HEK293 (cell line): ENCODE results near the gene CBFB.

ENCODE experiments used
- CTCF ChIA-PET: fragments of 350-600 bp; formaldehyde crosslinking; extraction: SDS; loops from one replicate; lab custom pipeline; 2021; ENCODE audit warnings: antibody characterized with exemption; lab: Yijun Ruan, JAX
- POLR2A ChIA-PET: fragments of 300-600 bp; formaldehyde crosslinking; extraction: SDS; loops from one replicate; lab custom pipeline; 2020; ENCODE audit warnings: antibody characterized with exemption, inconsistent platforms; lab: Yijun Ruan, JAX
- H3K27ac ChIP-seq: fragments of 200-500 bp; sonication (Bioruptor generic); 2 replicates; pipeline ENCODE4 v1.5.1; 2014; ENCODE audit warnings: low read depth, low read length, control low read depth, inconsistent platforms; ENCODE audit errors: extremely low read depth
- H3K36me3 ChIP-seq, 2 experiments: fragments of 200-500 bp in 1 of 2; sonication (Bioruptor generic) in 1 of 2; 1 replicate in 1 of 2; 2 replicates in 1 of 2; pipeline ENCODE4 v1.5.1; 2014 to 2017; ENCODE audit warnings: inconsistent platforms in 2 of 2, low read length in 2 of 2; ENCODE audit not compliant: control insufficient read depth in 2 of 2, insufficient read depth in 1 of 2
- H3K4me1 ChIP-seq: fragments of 200-500 bp; sonication (Bioruptor generic); 2 replicates; pipeline ENCODE4 v1.5.1; 2014; ENCODE audit warnings: mild to moderate bottlenecking, low read length, inconsistent platforms; ENCODE audit not compliant: control insufficient read depth, insufficient read depth
- H3K4me3 ChIP-seq: 2 replicates; pipeline ENCODE4 v1.5.1; 2011; ENCODE audit warnings: low read depth, mild to moderate bottlenecking, control low read depth, low read length, moderate library complexity
- H3K9me3 ChIP-seq: fragments of 200-500 bp; sonication (Bioruptor generic); 2 replicates; pipeline ENCODE4 v1.5.1; 2014; ENCODE audit warnings: low read depth, low read length, inconsistent platforms; ENCODE audit not compliant: control insufficient read depth, insufficient read depth
- EGR2 ChIP-seq: fragments of 450-650 bp; formaldehyde crosslinking; IDR thresholded peaks from 2 replicates; pipeline ENCODE4 v1.5.1; 2016; ENCODE audit warnings: low read depth, missing biosample characterization, missing genetic modification characterization
- GLIS2 ChIP-seq: fragments of 450-650 bp; formaldehyde crosslinking; IDR thresholded peaks from 2 replicates; pipeline ENCODE4 v1.5.1; 2016; ENCODE audit warnings: missing biosample characterization, missing genetic modification characterization
- HOXA7 ChIP-seq: sonication (generic); formaldehyde crosslinking; IDR thresholded peaks from 2 replicates; pipeline ENCODE4 v1.8.1; 2022; ENCODE audit warnings: missing genetic modification reagents, borderline replicate concordance
- IKZF3 ChIP-seq: fragments of 450-650 bp; IDR thresholded peaks from 2 replicates; pipeline ENCODE4 v1.5.0; 2018; ENCODE audit warnings: missing biosample characterization, mild to moderate bottlenecking, missing genetic modification characterization, moderate library complexity
- KLF9 ChIP-seq: fragments of 450-650 bp; formaldehyde crosslinking; IDR thresholded peaks from 2 replicates; pipeline ENCODE4 v1.5.1; 2016; ENCODE audit warnings: missing biosample characterization, missing genetic modification characterization, low read depth
- SCRT2 ChIP-seq: fragments of 450-650 bp; formaldehyde crosslinking; IDR thresholded peaks from 2 replicates; pipeline ENCODE4 v1.5.1; 2016; ENCODE audit warnings: missing biosample characterization, missing genetic modification characterization
- TRIM28 ChIP-seq: IDR thresholded peaks from 2 replicates; pipeline ENCODE4 v1.6.1; 2011; ENCODE audit warnings: low read length, control low read depth, borderline replicate concordance
- ZBTB1 ChIP-seq: fragments of 450-650 bp; formaldehyde crosslinking; IDR thresholded peaks from 2 replicates; pipeline ENCODE4 v1.5.1; 2016; ENCODE audit warnings: missing biosample characterization, missing genetic modification characterization
- ZNF16 ChIP-seq: fragments of 450-650 bp; formaldehyde crosslinking; IDR thresholded peaks from 2 replicates; pipeline ENCODE4 v1.5.1; 2016; ENCODE audit warnings: low read depth, missing biosample characterization, missing genetic modification characterization
- ZNF175 ChIP-seq: fragments of 450-650 bp; formaldehyde crosslinking; IDR thresholded peaks from 2 replicates; pipeline ENCODE4 v1.5.1; 2016; ENCODE audit warnings: missing biosample characterization, missing genetic modification characterization
- ZNF354C ChIP-seq: fragments of 450-650 bp; formaldehyde crosslinking; IDR thresholded peaks from 2 replicates; pipeline ENCODE4 v1.5.1; 2016; ENCODE audit warnings: missing biosample characterization, missing genetic modification characterization, low read depth, borderline replicate concordance
- ZNF362 ChIP-seq: fragments of 450-650 bp; formaldehyde crosslinking; IDR thresholded peaks from 2 replicates; pipeline ENCODE4 v1.5.1; 2016; ENCODE audit warnings: missing biosample characterization, missing genetic modification characterization
- ZNF426 ChIP-seq: fragments of 450-650 bp; formaldehyde crosslinking; IDR thresholded peaks from 2 replicates; pipeline ENCODE4 v1.5.1; 2017; ENCODE audit warnings: missing biosample characterization, missing genetic modification characterization, mild to moderate bottlenecking, inconsistent platforms, moderate library complexity
- ZNF473 ChIP-seq: fragments of 450-650 bp; formaldehyde crosslinking; IDR thresholded peaks from 2 replicates; pipeline ENCODE4 v1.5.1; 2017; ENCODE audit warnings: missing biosample characterization, missing genetic modification characterization
- ZNF530 ChIP-seq: fragments of 450-650 bp; formaldehyde crosslinking; IDR thresholded peaks from 2 replicates; pipeline ENCODE4 v1.5.1; 2016; ENCODE audit warnings: low read depth, missing biosample characterization, missing genetic modification characterization
- ZNF600 ChIP-seq: fragments of 450-650 bp; formaldehyde crosslinking; IDR thresholded peaks from 2 replicates; pipeline ENCODE4 v1.5.1; 2016; ENCODE audit warnings: missing biosample characterization, missing genetic modification characterization
- ZNF704 ChIP-seq: fragments of 450-650 bp; formaldehyde crosslinking; IDR thresholded peaks from 2 replicates; pipeline ENCODE4 v1.5.1; 2016; ENCODE audit warnings: missing biosample characterization, missing genetic modification characterization
- ZSCAN4 ChIP-seq: fragments of 450-650 bp; formaldehyde crosslinking; IDR thresholded peaks from 2 replicates; pipeline ENCODE4 v1.5.1; 2017; ENCODE audit warnings: missing biosample characterization, missing genetic modification characterization
- ZXDB ChIP-seq: fragments of 450-650 bp; formaldehyde crosslinking; IDR thresholded peaks from 2 replicates; pipeline ENCODE4 v1.5.1; 2016; ENCODE audit warnings: missing biosample characterization, missing genetic modification characterization

Gene CBFB

GRCh38 chr16:67115639-67116038 is 86.7 kb downstream of the CBFB start (continued):
- TF ChIP-seq GLIS2: no peak
- TF ChIP-seq ZNF600: no peak

- H3K36me3 ChIP-seq: peaks cover 2 to 45% of the 10 kb centered on the region in 2 experiments
- no peaks in the 10 kb centered on the region for H3K4me1 ChIP-seq
- POLR2A ChIA-PET: interaction anchor here (0.7 kb wide), 1 partner anchor 39 kb away, joined by 3 read pairs; no protein-coding TSS in a partner anchor
- no peak overlapping the region for H3K4me3 ChIP-seq
- TF ChIP-seq EGR2 (tag by site-specific recombination): 0 out of 2 replicates have a peak, but pooled peaks have one; percentile 6
- no peak for TF ChIP-seq ZNF16 (tag by site-specific recombination)
- TF ChIP-seq ZNF354C (tag by site-specific recombination): no peak
- TF ChIP-seq ZSCAN4 (tag by site-specific recombination): no peak
- TF ChIP-seq ZNF362 (tag by site-specific recombination): 0 out of 2 replicates have a peak, but pooled peaks have one; percentile 19
- no peak for TF ChIP-seq ZXDB
- CTCF ChIA-PET: interaction anchor here (0.7 to 2.0 kb wide), 4 partner anchors 11 to 160 kb away, joined by 3 to 6 read pairs (median 4); no protein-coding TSS in a partner anchor
- H3K27ac ChIP-seq: no peak overlapping the region
- H3K9me3 ChIP-seq: no peaks in the 10 kb centered on the region
These were observed 87.7 kb downstream of the CBFB start for GRCh38 chr16:67116388-67117311.

GRCh38 chr16:67117716-67118115 is 88.8 kb downstream of the CBFB start:
- ChIA-PET POLR2A (no interaction called here), CTCF (no interaction called here)
- no peaks in the 10 kb centered on the region for H3K9me3 ChIP-seq
- H3K4me3 ChIP-seq: no peak overlapping the region
- no peaks in the 10 kb centered on the region for H3K4me1 ChIP-seq
- peaks cover 13 to 48% of the 10 kb centered on the region in 2 experiments for H3K36me3 ChIP-seq
- H3K27ac ChIP-seq: no peak overlapping the region
- TF ChIP-seq ZBTB1 (no peak), ZNF175 (tag by site-specific recombination) (no peak), HOXA7 (CRISPR knock-in tag) (no peak), ZNF704 (no peak), ZNF530 (tag by site-specific recombination) (no peak), TRIM28 (no peak), ZNF426 (no peak), ZNF473 (no peak), IKZF3 (tag by site-specific recombination) (no peak), KLF9 (tag by site-specific recombination) (no peak), SCRT2 (tag by site-specific recombination) (no peak)
